Measurements from ENCODE around the gene NCEH1.
"Not testable (repeated sequence)": the region's sequence is repeated elsewhere in the genome, so short reads cannot be mapped to it uniquely, and the experiment has no call there.

NCEH1 gene

DNA sequence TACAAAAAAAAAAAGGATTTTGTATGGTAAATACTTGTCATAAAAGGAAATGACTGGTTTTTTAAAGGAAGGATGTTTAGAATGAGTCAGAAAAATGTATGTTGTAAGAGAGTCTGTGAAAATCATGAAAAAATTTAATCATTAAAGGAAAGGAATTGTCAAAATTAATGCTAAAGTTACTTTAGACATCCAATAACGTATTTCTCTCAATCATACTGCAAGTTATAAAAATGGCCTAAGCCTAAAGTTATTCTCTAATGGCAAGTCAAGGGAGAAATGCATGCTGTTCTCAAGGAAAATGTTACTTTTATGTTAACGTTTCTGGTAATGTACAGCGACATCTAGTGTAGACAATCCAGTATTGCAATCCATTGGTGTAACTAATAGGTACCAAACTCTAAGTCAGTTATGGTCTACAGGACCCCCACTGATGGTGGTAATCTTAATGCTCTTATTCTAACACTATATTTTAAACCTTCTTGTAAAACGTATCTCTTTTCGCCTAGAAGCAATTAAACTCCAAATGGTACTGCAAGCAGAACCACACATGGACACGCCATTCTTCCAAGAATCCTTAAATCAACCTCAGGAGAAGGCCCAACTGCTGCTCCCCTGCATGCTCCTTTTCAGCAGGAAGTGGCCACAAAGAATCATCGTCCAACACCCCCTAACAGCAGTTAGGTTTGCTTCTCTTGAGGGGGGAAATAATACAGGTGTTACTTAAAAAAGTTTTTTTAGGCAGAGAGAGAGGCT, 35.2 kb downstream of the NCEH1 start:
- peak; percentile 51 to 75 for DNase-seq

DNA sequence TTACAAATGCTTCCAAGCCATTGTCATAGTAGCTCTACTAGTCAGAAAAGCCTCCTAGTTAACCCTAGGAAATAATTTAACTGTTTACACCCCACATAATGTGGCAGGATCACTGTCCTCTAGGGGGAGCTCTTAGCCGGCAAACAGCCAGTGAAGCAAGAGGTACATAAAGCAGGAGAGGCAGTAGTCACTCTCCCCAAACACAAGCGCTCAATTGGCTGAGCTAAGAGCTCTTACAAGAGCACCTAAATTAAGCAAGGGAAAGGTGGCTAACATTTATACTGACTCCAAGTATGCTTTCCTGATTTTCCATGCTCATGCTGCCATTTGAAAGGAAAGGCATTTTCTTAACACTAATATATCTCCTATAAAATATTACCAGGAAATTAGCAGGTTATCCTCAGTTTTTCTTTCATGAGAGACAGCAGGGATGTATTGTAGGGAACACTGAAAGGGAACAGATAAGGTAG, 37.6 kb downstream of the NCEH1 start:
- DNase-seq, result peak; percentile 77 to 79

DNA sequence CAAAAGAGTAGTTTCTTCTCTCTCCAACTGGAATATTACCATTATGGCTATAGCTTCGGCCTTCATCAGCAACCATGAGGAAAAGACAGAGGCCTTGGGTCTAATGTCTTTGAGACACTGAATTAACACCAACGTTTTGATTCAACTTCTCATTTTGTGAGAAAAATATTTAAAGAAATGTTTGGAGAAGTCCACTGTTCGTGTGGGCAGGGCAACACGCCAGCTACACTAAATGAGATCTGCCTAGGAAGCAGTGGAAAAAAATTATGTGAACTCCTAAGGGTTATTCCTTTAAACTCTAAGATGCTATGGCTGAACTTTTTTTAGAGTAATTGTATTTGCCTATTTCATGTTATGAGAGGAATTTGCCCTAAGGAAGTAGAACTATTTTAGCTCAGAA, 41.8 kb downstream of the NCEH1 start:
- DNase-seq, result peak; percentile 56 to 64

DNA sequence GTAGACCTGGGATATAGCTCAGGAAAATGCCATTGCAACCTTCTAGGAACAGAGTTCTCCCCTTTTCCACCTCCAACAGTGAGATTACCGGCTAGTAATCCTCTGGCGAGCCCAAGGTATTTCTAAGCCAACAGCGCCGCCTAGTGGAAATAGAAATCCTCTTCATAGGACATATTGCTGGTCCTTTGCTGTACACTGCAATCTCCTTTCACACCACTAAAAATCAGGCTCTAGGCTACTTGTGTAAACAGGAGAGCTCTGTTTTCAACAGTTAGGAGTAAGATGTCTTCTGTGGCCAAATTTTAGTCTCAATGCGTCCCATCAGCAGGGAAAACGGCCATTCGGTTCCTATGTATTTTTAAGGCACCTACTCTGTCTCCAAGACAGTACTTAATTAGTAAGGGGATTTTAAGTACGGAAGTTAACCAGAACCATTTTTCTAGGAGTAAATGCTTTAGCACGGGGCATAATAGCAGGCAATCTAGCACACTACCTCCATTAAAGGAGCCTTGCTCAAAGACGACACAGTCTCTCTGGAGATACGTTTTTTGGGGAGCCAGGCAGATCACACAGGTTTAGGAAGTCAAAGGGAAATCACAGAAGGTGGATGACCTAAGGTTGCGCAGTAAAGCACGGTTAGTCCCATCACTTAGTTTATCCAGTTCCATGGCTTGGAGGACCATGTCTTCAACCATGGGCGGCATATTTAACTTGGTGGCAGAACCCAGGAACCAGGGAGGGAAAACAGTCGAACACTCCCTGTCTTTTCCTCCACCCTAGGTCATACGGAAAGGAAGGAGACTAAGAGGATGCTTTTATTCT, 43.8 kb downstream of the NCEH1 start:
- DNase-seq, result peak; percentile 86 to 87

DNA sequence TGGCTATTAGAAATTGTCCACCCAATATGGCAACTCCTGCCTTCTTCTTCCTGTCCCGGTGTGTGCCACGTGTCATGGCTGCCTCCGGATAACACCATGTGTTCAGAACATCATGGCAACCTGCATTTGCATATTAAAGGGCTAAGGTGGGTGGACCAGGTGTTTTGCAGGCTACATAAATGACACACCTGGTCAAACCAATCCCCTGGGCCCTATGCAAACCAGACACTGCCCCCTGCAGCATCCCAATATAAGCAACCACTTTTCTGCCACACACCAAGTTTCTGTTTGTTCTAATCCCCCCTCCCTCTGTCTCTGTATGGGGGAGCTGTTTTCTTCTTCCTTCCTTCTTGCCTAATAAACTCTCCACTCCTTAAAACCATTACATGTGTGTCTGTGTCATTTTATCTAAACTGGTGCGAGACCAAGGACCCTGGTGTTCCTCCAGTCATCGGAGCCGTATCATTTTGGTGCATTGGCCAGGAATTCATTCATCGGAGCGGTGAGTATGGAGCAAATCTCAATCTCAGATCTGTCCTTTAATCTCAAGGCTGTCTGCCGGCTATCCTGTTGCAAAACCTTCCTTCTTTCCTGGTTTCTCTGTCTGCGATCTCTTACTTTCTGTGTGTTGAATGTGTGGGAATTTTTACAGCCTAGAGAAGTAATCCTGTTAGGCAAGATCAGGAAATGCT, 44.5 kb downstream of the NCEH1 start:
- no peak for DNase-seq

DNA sequence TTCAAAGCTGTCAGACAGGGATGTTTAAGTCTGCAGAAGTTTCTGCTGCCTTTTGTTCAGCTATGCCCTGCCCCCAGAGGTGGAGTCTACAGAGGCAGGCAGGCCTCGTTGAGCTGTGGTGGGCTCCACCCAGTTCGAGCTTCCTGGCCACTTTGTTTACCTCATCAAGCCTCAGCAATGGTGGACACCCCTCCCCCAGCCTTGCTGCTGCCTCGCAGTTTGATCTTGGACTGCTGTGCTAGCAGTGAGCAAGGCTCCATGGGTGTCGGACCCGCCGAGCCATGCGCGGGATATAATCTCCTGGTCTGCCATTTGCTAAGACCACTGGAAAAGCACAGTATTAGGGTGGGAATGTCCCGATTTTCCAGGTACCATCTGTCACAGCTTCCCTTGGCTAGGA, 45.4 kb downstream of the NCEH1 start:
- not testable (repeated sequence) for DNase-seq

DNA sequence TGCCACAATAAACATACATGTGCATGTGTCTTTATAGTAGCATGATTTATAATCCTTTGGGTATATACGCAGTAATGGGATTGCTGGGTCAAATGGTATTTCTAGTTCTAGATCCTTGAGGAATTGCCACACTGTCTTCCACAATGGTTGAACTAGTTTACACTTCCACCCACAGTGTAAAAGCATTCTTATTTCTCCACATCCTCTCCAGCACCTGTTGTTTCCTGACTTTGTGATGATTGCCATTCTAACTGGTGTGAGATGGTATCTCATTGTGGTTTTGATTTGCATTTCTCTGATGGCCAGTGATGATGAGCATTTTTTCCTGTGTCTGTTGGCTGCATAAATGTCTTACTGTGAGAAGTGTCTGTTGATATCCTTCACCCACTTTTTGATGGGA, 50.4 kb downstream of the NCEH1 start:
- DNase-seq, result not testable (repeated sequence)

DNA sequence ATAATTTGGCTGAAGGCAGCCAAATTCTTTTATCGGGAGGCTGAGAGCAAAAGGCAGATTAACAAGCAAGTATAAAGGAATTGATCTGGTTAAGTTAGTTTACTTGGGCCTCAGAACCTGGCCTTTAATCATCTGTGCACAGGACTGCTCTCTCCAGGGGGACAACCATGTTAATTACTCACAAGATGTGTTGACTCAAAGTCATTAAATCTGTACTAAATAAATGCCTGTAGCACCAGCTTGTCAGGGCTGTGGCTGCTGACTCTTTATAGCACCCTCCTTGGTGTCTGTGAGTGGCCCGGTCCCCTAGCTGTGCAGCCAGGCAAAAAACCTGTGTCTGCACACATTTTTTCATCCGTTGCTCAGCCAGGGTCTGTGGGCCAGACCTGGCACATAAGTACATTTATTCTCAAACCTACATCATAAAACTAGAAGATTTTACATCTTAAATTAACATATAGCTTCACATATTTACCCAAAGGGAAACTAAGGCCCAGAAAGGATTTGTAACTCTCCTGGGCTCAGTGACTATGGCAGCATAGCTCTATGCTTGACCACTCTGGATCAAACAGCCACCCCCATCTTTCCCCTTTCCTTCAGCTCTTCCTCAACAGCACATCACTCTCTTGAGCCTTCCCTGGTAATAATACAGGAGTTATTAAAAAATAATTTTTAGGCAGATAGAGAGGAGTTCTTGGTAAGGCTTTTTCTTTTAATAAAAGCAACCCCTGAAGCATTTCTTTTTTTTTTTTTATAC, 51.4 kb downstream of the NCEH1 start:
- DNase-seq, result no peak

DNA sequence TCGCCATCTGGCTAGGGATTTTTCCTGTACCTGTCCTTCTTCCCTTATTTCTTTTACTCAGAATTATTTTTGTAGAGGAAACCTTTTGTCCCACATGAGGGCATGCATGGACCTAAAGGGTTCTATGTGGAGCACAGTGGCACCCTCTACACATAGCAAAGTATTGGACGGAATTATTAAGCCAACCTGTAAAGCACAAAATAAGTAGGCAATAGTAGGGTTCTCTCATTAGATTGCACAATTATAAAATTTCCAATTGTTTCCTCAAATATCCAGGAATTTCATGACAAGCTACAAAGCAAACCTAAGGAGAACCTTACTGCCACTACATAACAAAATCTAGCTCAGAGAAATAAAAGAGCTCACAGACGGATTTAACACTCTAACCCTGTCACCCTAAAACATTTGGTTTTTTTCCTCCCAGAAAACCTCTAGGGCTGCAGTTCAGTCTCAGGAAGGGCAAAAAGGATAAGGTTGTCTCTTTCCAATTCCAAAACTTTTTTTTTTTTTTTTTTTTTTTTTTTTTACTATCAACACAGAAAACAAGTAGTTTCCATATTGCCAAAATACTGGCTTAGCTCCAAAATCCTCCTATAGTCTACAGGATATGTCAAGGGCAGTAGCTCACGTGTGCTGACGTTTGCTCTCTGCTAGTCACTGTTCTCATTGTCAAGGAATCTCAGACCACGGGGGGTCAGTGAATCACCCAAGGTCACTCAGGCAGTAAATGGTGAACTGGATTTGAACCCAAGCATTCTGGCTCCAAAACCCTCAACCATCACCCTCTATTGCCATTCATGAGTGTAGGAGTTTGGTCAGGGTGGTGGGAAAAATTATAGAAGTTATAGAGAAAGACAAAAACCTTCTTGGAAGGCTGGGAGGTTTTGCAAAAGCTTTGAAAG, 52.3 kb downstream of the NCEH1 start:
- no peak for DNase-seq

DNA sequence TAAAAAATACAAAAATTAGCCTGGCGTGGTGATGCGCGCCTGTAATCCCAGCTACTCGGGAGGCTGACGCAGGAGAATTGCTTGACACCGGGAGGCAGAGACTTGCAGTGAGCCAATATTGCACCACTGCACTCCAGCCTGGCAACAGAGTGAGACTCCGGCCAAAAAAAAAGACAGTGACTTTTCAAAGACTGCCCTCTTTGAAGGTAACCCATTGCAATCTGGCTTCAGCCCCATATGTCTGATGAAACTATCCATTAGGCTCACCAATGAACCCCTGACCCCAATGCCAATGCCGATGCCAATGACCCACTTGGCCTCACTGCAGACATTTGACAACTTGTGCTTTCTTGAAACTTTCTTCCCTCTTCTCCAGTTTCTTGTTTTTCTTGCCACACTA, 54.3 kb downstream of the NCEH1 start:
- DNase-seq, result no peak

DNA sequence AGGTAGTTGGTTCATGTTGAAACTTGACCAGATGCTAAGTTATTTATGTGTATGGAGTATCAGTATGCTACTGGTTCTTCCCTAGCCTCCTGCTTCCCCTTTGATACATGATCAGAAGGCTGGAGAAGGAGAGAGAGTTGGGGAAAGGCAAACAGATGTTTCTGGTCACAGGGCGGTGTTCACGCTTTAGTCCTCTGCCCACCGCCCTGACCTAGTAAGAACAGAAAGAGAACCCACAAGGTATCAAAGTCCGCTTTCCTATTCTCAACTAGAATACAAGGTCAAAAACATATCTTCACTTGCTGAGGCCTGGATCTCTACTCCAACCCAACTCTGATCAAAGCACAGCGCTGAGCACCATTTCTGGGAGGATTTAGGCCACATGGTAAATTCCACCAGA, 55.5 kb downstream of the NCEH1 start:
- no peak for DNase-seq

DNA sequence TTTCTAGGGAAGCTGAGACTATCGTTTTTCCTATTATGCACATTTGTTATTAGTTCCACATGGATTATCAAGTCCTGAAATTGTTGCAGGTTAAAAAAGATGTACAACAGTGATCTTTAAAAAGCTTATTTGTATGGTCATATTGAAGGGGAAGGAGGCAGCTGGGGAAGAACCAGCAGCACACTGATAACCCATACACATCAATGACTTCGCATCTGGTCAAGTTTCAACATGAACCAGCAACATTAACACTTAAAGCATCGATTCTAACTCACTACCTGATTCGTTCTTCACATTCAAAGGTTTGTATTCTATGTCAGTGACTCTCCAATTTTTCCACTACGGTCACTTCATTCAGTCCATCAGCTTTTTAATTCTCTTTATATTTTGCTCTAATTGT, 56.4 kb downstream of the NCEH1 start:
- DNase-seq, result no peak

DNA sequence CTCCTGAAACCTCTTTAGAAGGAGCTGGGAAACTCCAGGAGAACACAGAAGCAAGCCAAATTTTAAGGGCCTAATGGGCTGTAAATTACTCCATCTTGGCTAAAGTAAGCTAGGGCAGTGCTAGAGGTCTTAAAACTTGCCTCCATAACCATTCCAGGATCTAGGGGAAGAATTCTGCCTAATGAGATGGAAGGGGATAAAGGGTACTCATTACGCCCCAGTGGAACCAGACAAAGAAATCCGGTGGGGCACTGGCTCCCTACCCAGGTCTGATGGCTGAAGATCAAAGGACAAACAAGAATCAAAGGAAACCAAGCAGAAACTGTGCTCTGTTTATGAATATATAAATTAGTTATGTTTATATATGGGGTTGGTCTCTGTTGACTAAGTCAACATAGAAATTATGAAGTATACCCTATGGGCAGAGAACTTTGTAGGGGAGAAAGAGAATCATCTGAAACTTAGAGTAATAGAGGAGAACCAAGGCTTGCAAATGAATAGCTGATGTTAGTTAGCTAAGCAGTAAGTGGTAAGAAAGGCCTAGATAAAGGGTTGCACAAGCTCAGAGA, 57.8 kb downstream of the NCEH1 start:
- DNase-seq, result no peak

DNA sequence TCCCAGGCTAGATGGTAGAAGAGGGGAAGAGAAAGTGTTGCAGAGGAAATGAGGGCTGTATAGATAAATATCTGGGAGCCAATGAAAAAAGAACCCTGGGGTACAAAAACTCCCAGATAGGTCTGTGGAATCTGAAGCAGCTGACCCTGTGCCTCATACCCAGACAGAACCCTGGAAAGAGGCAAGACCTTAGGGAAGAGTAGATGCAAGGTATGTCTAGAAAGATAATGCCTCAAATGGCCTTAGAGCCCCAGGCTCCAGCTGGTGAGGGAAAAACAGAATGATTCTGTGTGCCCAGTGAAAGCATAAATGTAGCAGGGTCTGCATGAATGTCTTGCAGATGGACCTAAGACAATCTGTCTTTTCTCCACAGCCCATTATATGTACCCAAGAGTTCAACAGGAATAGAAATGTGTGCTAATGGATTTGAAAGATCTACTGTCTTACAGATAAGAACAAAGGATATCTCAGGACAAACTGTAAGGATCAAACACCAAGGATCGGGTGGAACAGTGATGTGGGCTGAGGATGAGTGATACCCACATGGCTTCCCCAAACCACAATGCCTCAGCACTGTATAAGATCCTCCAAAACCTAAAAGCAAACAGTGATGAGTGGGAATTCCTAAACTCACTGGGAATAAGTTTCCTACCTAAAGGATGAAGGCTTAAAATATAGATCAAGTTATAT, 58.8 kb downstream of the NCEH1 start:
- DNase-seq, result peak in 1 of 2 donors; percentile 53

DNA sequence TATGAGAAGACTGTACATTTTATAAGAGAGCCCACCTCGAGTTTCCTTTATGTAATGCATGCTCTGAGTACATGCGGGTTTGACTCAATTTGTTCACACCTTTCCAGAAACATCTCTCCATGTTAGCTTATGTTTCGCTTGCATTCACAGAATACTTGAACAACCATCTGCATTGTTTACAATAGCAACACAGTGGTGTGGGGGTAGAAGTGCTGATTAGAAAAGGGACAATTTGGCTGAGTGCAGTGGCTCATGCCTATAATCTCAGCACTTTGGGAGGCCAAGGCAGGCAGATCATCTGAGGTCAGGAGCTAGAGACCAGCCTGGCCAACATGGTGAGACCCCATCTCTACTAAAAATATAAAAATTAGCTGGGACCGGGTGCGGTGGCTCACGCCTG, 60.9 kb downstream of the NCEH1 start:
- DNase-seq, result no peak

DNA sequence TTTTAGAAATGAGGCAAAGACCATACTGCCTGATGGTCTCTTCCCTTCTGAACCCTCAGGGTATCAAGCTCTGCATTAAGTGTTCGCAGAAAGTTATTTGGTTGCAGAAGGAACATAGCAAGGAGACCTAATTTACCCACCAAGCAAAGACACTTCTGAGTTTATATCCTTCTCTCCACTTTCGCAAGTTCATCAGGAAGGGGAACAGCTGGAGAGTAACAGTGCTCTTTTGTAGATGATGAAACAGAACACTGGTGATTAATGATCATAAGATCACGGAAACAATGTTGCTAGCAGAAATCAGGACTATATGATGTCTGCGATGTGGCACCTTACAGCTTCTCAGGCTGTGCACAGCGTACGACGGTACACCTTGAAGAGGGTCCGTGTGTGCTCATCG, 62.1 kb downstream of the NCEH1 start:
- peak; percentile 80 to 89 for DNase-seq

DNA sequence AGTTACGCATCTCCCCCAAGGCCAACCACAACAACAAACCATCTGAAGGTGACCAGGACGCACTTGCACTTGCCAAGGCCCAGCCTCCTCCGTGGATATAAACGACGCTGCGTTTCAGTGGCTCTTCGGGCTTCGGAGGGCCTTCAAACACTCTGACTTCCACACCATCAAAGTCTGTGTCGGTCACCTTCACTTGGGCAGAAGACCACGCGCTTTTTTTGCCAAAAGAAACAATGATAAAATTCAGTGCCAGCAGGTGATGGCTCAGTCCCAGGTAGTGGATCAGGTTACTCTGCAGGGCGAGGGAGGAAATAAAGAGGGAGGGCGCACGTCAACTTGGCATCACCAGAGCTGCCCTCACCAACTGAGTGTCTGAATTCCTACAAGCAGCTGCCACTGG, 63.0 kb downstream of the NCEH1 start:
- DNase-seq, result no peak

DNA sequence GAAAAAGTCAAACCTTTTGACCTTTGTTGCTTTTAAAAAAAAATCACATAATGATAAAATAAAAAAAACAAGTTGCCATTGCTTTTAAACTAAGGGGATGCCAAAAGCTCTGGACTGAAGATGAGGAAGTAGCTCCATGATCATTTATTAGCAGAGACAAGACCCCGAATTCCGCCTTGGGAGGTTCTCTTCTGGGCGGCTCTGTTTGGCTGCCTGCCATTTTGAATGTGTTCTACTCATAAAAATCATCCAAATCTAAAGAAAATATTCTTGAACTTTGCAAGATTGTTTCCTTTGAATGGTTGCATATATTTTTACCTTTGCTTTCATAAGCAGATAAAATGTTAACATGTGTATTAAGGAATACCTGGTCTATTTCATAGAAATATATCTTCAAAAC, 63.8 kb downstream of the NCEH1 start:
- DNase-seq, result no peak

DNA sequence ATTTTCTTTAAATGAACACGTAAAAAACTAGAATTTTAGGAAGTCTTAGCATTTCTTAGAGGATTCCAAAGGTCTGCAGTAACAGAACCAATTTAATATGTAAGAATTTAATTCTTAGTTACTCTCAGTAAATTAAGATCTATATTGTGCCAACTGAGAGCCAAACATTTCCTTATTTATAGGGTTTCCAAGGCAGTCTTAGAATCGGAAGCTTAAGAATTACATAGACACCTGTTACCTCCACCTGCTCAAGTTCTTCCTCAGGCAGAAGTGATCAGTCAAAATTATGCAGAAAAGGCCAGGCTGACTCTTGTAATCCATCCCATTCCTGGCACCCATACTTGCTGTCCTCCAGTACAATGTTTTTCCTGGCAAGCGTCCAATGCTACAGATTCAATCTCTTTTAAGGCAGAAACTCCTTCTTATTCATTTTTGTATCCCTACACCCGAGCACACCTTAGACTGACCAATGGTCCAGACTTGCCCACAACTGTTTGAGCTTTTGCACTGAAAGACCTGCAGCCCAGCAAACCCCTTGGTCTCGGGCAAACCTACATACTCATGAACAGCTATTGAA, 64.3 kb downstream of the NCEH1 start:
- no peak for DNase-seq

DNA sequence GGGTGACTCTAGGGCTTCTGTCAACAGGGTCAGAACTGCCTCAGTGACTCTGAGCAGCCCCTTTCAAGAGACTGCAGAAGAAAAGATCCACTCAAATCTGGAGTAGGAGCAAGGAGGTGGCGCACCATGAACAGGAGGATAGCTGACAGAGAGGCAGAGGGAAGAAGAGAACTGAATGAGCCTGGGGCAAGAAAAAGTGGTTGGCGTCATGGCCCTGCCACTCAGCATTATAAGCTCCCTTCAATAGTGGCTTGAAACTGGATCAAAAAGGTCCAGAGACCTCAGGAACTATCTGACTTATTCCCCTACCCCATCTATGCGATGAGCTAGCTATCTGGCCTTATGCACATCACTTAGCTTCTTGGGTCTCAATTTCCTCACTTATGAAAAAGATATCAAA, 66.6 kb downstream of the NCEH1 start:
- no peak for DNase-seq
